Tibial nerve (tissue), 4 donors: ENCODE results near the gene DENND1A. TPM values are rescaled to one million over a fixed set of nuclear protein-coding genes. Genes with fewer than 3 reads are reported as not detected.

Experiments used
- DNase-seq, 2 donors: peaks; one replicate each; pipeline ENCODE4 v3.0.0-alpha.2; 2019; ENCODE audit warnings: low spot score in 2 of 2
- H3K27ac ChIP-seq, 4 donors: fragments of 200-600 bp; sonication (generic) in 3 of 4; one replicate each; pipeline ENCODE4 v1.5.1; 2017 to 2019; ENCODE audit warnings: mild to moderate bottlenecking in 1 of 4
- H3K27me3 ChIP-seq, 2 donors: fragments of 200-600 bp; sonication (generic) in 1 of 2; one replicate each; pipeline versions ENCODE4 v1.5.1 to v1.6.0; 2017 to 2019
- H3K36me3 ChIP-seq, 3 donors: fragments of 200-600 bp; sonication (generic); one replicate each; pipeline ENCODE4 v1.5.1; 2018 to 2019
- H3K4me1 ChIP-seq, 4 donors: fragments of 200-600 bp; sonication (generic) in 3 of 4; one replicate each; pipeline ENCODE4 v1.5.1; 2017 to 2019
- H3K4me3 ChIP-seq, 4 donors: fragments of 200-600 bp; sonication (generic) in 3 of 4; one replicate each; pipeline ENCODE4 v1.5.1; 2017 to 2019; ENCODE audit warnings: mild to moderate bottlenecking in 1 of 4, moderate library complexity in 1 of 4
- H3K9me3 ChIP-seq, 4 donors: fragments of 200-600 bp; sonication (generic) in 3 of 4; one replicate each; pipeline ENCODE4 v1.5.1; 2017 to 2019
- EP300 ChIP-seq, 2 donors: sonication (generic); formaldehyde crosslinking; IDR thresholded peaks; one replicate each; pipeline ENCODE4 v1.6.1; 2017; ENCODE audit warnings: antibody characterized with exemption in 2 of 2, mild to moderate bottlenecking in 1 of 2
- POLR2A ChIP-seq, 2 donors: fragments of 450-650 bp; IDR thresholded peaks; one replicate each; pipeline ENCODE4 v1.6.1; 2017; ENCODE audit warnings: antibody characterized with exemption in 2 of 2, mild to moderate bottlenecking in 2 of 2, moderate library complexity in 2 of 2
- WGBS, 2 donors: methylation state at CpG; one replicate each; pipeline ENCODE4 v1.1.5; 2018; 5-methylcytosine and 5-hydroxymethylcytosine counted together
- total RNA-seq, 4 donors: library from RNA; depleted of rRNA; stranded (reverse); fragments of >200 nt; gene quantifications; one replicate each; pipeline ENCODE4 v1.1.0, GENCODE V29; 2016
- TF ChIP-seq, protein P1 (sequence below), 5 experiments: fragments of 200-600 bp in 3 of 5; fragments of 450-650 bp in 2 of 5; sonication (generic) in 3 of 5; IDR thresholded peaks; one replicate each; pipeline ENCODE4 v1.5.1; 2016 to 2019; ENCODE audit warnings: antibody characterized with exemption in 5 of 5, mild to moderate bottlenecking in 3 of 5, moderate library complexity in 2 of 5

Gene DENND1A
- total RNA-seq, 4 donors from 2014 or later, result 17.5 to 34.8 (median 20.1) TPM

DNA sequence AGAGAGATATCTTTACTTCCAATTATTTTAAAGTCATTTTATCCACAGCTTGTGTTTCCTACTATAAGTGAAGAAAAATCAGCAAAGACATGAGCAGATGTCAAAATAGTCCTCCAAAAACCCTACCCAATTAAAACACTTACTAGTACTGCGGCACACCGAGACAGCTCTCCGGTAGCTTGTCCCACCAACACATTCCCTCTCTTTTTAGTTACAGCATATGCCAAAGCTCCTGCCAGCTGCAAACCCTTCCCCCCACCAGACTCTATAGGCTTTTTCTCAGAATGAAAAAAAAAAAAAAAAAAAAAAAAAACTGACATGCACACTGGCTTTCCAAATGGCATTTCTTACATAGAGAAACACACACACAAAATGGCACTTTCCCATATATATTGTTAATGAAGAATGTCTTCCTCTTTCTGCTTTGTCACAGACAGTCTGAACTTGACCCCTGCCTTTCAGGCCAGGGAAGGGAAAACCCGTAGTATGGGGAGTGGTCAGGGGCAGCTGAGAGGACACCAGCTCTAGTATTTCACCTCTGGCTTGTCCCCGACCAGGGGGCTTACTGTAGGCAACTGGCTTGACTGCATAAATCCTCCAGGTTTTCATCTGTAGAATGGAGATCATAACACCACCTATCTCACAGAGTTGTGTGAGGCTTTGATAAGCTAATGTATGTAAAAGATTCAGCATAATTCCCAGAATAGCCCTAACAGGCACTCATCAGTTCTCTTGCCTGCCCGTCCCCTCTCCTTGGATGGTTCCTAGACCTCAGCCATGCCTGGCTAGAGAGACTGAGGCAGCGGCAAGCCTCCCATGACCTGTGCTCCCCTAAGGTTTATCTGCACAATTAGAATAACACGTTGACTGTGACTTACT, 340.3 kb downstream of the DENND1A start:
- H3K27ac ChIP-seq, result no peak overlapping the region
- WGBS, 2 donors, result 75 to 76% methylated on average over 8 of the region's 8 CpGs

DNA sequence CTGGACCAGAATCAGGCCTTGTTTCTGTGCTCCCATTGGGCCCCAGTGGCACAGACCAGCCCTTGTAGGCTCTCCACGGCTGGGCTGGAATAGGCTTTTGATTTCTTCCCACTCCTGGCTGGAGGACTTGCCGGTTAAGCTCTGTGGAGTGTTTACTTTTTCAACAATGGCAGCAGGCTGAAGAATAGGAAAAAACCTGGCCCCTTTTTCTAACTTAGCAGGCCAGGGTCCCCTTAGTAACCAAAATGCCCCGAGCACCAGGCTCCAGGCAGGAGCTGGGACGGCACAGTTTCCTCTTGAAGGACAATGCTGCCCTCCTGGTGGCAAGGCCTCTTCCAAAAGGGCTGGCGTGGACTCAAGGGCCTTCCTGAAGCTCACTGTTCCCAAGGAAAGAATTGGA, 343.7 kb downstream of the DENND1A start:
- Histone ChIP-seq H3K36me3 (peaks cover 0 to 65% (median 2%) of the 10 kb centered on the region in 3 donors), H3K9me3 (peaks cover 0 to 19% (median 0%) of the 10 kb centered on the region in 4 donors), H3K27ac (no peak overlapping the region), H3K4me1 (no peaks in the 10 kb centered on the region), H3K27me3 (no peaks in the 10 kb centered on the region), H3K4me3 (no peak overlapping the region)
- WGBS, 2 donors, result 78 to 80% methylated on average over 4 to 5 of the region's 5 CpGs
- DNase-seq, result no peak
- TF ChIP-seq, protein P1, sequence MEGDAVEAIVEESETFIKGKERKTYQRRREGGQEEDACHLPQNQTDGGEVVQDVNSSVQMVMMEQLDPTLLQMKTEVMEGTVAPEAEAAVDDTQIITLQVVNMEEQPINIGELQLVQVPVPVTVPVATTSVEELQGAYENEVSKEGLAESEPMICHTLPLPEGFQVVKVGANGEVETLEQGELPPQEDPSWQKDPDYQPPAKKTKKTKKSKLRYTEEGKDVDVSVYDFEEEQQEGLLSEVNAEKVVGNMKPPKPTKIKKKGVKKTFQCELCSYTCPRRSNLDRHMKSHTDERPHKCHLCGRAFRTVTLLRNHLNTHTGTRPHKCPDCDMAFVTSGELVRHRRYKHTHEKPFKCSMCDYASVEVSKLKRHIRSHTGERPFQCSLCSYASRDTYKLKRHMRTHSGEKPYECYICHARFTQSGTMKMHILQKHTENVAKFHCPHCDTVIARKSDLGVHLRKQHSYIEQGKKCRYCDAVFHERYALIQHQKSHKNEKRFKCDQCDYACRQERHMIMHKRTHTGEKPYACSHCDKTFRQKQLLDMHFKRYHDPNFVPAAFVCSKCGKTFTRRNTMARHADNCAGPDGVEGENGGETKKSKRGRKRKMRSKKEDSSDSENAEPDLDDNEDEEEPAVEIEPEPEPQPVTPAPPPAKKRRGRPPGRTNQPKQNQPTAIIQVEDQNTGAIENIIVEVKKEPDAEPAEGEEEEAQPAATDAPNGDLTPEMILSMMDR (IDR thresholded peaks at IDR 0.05), result no peak
- no peak for TF ChIP-seq EP300 (IDR thresholded peaks at IDR 0.05)
- TF ChIP-seq POLR2A (IDR thresholded peaks at IDR 0.05), result no peak

More for the DNA sequence above, 340.3 kb downstream of the DENND1A start:
- no peak for DNase-seq
- Histone ChIP-seq H3K9me3 (peaks cover 0 to 19% (median 0%) of the 10 kb centered on the region in 4 donors), H3K27me3 (no peaks in the 10 kb centered on the region), H3K36me3 (peaks cover 0 to 45% (median 0%) of the 10 kb centered on the region in 3 donors), H3K4me3 (no peak overlapping the region), H3K4me1 (no peaks in the 10 kb centered on the region)
- TF ChIP-seq POLR2A (IDR thresholded peaks at IDR 0.05) (no peak), EP300 (IDR thresholded peaks at IDR 0.05) (no peak)
- TF ChIP-seq, protein P1 (IDR thresholded peaks at IDR 0.05), result no peak

DNA sequence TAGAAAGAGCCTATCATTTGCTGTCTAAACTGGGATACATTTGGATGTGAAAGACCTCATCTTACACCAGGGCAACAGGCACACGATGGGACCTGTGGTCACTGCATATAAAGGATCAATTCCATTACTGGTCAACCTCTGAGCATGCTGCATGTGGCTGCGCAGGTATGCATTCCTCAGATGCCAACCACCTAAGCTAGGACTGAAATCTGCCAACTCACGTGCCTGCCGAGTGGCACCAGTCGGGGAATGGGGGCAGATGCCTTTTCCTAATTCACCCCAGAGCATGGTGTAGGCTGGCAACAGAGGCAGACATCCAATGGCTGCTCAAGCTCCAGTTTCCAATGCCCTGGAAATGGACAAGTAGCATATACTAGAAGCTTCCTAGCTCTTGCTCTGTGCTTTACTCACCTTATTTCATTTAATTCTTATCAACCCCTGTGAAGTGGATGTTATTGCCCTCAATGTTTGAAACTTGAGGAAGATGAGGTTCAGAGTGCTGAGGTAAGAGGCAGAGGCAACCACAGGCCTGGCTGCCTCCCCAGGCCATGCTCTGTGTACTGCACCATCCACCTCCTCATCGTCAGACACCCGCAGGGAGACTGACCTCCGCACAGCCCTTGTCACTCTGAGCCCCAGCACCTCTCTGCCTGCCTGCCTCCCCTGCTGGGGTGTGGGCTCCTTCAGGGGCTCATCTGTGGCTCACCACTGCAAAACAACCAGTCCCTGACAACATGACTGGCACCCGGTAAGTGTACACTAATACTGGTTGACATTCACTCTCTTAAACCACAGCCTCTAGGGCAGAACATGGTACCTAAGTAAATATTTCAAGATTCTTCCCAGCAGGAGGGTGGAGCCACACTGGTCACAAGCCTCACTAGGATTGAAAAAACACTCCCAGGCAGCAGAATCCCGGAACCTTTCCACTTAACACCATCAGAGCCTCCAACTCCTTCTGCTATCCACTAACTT, 345.4 kb downstream of the DENND1A start:
- H3K36me3 ChIP-seq, result peaks cover 0 to 71% (median 2%) of the 10 kb centered on the region in 3 donors
- no peaks in the 10 kb centered on the region for H3K4me1 ChIP-seq
- peaks cover 0 to 19% (median 0%) of the 10 kb centered on the region in 4 donors for H3K9me3 ChIP-seq
- no peak overlapping the region for H3K27ac ChIP-seq
- H3K4me3 ChIP-seq, result no peak overlapping the region
- TF ChIP-seq, protein P1 (IDR thresholded peaks at IDR 0.05), result no peak
- TF ChIP-seq POLR2A (IDR thresholded peaks at IDR 0.05) (no peak), EP300 (IDR thresholded peaks at IDR 0.05) (no peak)
- WGBS, 2 donors, result 93 to 94% methylated on average over 10 of the region's 10 CpGs
- no peaks in the 10 kb centered on the region for H3K27me3 ChIP-seq
- no peak for DNase-seq

DNA sequence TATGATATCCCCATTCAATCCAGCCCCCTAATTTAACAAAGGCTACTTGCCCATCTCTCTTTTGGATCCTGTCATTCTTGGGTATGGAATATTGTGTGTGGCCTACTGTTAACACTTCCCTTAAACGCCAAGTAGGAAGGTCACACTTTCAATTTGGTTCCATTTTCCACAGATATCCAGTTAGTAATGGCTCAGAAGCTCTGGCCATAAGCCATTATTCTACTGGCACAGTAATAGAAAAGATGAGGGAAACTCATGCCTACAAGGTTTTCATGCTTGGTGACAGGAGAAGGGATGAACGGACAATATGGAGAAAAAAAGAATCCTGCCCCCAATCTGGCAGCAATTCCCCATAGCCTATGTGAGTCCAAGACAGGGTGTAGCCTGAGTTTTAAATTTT, 346.3 kb downstream of the DENND1A start:
- Histone ChIP-seq H3K27ac (no peak overlapping the region), H3K9me3 (peaks cover 0 to 19% (median 0%) of the 10 kb centered on the region in 4 donors), H3K27me3 (no peaks in the 10 kb centered on the region), H3K36me3 (peaks cover 0 to 74% (median 2%) of the 10 kb centered on the region in 3 donors), H3K4me1 (no peaks in the 10 kb centered on the region), H3K4me3 (no peak overlapping the region)
- DNase-seq, result no peak
- WGBS, 2 donors, result 90 to 100% methylated on average over 2 of the region's 2 CpGs
- TF ChIP-seq, protein P1 (IDR thresholded peaks at IDR 0.05), result no peak
- no peak for TF ChIP-seq EP300 (IDR thresholded peaks at IDR 0.05)
- TF ChIP-seq POLR2A (IDR thresholded peaks at IDR 0.05), result no peak
